ENCODE measurements around the gene TIMP4. TPM values are rescaled to one million over a fixed set of nuclear protein-coding genes. Genes with fewer than 3 reads are reported as not detected.

The TIMP4 gene
- total and polyA plus RNA-seq, 5 donors from 2014 or later = not detected

GRCh38 chr3:12154151-12154550 is 4.6 kb downstream of the TIMP4 start:
- Histone ChIP-seq H3K27me3 (ENCODE audit: control insufficient read depth, insufficient read depth, low read length) (no peaks in the 10 kb centered on the region), H3K4me3 (ENCODE audit: low read depth, low read length) (no peak overlapping the region), H3K4me1 (ENCODE audit: control insufficient read depth, insufficient read depth, low read length, poor library complexity, severe bottlenecking) (no peaks in the 10 kb centered on the region), H3K9me3 (ENCODE audit: control insufficient read depth in 2 of 2, low read length in 2 of 2) (no peaks in the 10 kb centered on the region), H3K27ac (ENCODE audit: insufficient read depth, low read length, poor library complexity, severe bottlenecking) (no peak overlapping the region), H3K36me3 (ENCODE audit: control insufficient read depth, insufficient read depth, low read length) (no peaks in the 10 kb centered on the region)
- DNase-seq (no peak), ATAC-seq (ENCODE audit: low read depth in 2 of 2) (no peak)
- Mint-ChIP-seq H3K36me3 (no peaks in the 10 kb centered on the region), H3K4me3 (no peak overlapping the region), H3K4me1 (peaks cover 0 to 5% (median 0%) of the 10 kb centered on the region in 4 donors), H3K9me3 (peaks cover 0 to under 1% (median 0%) of the 10 kb centered on the region in 7 donors), H3K27ac (no peak overlapping the region), H3K27me3 (peaks cover 10% of the 10 kb centered on the region)

- Histone ChIP-seq H3K4me3 (ENCODE audit: low read depth, low read length) (no peak overlapping the region), H3K36me3 (ENCODE audit: control insufficient read depth, insufficient read depth, low read length) (no peaks in the 10 kb centered on the region), H3K27me3 (ENCODE audit: control insufficient read depth, insufficient read depth, low read length) (no peaks in the 10 kb centered on the region), H3K27ac (ENCODE audit: insufficient read depth, low read length, poor library complexity, severe bottlenecking) (no peak overlapping the region), H3K4me1 (ENCODE audit: control insufficient read depth, insufficient read depth, low read length, poor library complexity, severe bottlenecking) (no peaks in the 10 kb centered on the region), H3K9me3 (ENCODE audit: control insufficient read depth in 2 of 2, low read length in 2 of 2) (no peaks in the 10 kb centered on the region)
- no peak overlapping the region for H3K4me3 Mint-ChIP-seq
- ATAC-seq (ENCODE audit: low read depth in 2 of 2) = no peak
- DNase-seq = no peak
- H3K36me3 Mint-ChIP-seq = no peaks in the 10 kb centered on the region
- H3K27ac Mint-ChIP-seq = no peak overlapping the region
- H3K9me3 Mint-ChIP-seq = no peaks in the 10 kb centered on the region
- no peaks in the 10 kb centered on the region for H3K4me1 Mint-ChIP-seq
- H3K27me3 Mint-ChIP-seq = no peaks in the 10 kb centered on the region
Measured at GRCh38 chr3:12150112-12150511, 8.6 kb downstream of the TIMP4 start.

GRCh38 chr3:12149029-12149428 is 9.7 kb downstream of the TIMP4 start:
- H3K4me1 ChIP-seq (ENCODE audit: control insufficient read depth, insufficient read depth, low read length, poor library complexity, severe bottlenecking) = no peaks in the 10 kb centered on the region
- Mint-ChIP-seq H3K4me1 (no peaks in the 10 kb centered on the region), H3K27me3 (no peaks in the 10 kb centered on the region), H3K4me3 (no peak overlapping the region), H3K36me3 (no peaks in the 10 kb centered on the region), H3K9me3 (no peaks in the 10 kb centered on the region), H3K27ac (no peak overlapping the region)
- H3K4me3 ChIP-seq (ENCODE audit: low read depth, low read length) = no peak overlapping the region
- H3K27me3 ChIP-seq (ENCODE audit: control insufficient read depth, insufficient read depth, low read length) = no peaks in the 10 kb centered on the region
- no peaks in the 10 kb centered on the region for H3K36me3 ChIP-seq (ENCODE audit: control insufficient read depth, insufficient read depth, low read length)
- DNase-seq (no peak), ATAC-seq (ENCODE audit: low read depth in 2 of 2) (no peak)
- no peaks in the 10 kb centered on the region for H3K9me3 ChIP-seq (ENCODE audit: control insufficient read depth in 2 of 2, low read length in 2 of 2)
- no peak overlapping the region for H3K27ac ChIP-seq (ENCODE audit: insufficient read depth, low read length, poor library complexity, severe bottlenecking)

GRCh38 chr3:12148183-12148940 is 10.3 kb downstream of the TIMP4 start:
- H3K4me1 Mint-ChIP-seq = no peaks in the 10 kb centered on the region
- no peak for ATAC-seq (ENCODE audit: low read depth in 2 of 2)
- H3K4me1 ChIP-seq (ENCODE audit: control insufficient read depth, insufficient read depth, low read length, poor library complexity, severe bottlenecking) = no peaks in the 10 kb centered on the region

GRCh38 chr3:12147049-12147780 is 11.5 kb downstream of the TIMP4 start:
- no peak for ATAC-seq (ENCODE audit: low read depth in 2 of 2)

More at GRCh38 chr3:12148183-12148940, 10.3 kb downstream of the TIMP4 start:
- no peaks in the 10 kb centered on the region for H3K36me3 Mint-ChIP-seq
- Histone ChIP-seq H3K9me3 (ENCODE audit: control insufficient read depth in 2 of 2, low read length in 2 of 2) (no peaks in the 10 kb centered on the region), H3K27ac (ENCODE audit: insufficient read depth, low read length, poor library complexity, severe bottlenecking) (no peak overlapping the region), H3K27me3 (ENCODE audit: control insufficient read depth, insufficient read depth, low read length) (no peaks in the 10 kb centered on the region), H3K4me3 (ENCODE audit: low read depth, low read length) (no peak overlapping the region), H3K36me3 (ENCODE audit: control insufficient read depth, insufficient read depth, low read length) (no peaks in the 10 kb centered on the region)
- no peak for DNase-seq
- H3K27me3 Mint-ChIP-seq = no peaks in the 10 kb centered on the region
- H3K27ac Mint-ChIP-seq = no peak overlapping the region
- no peaks in the 10 kb centered on the region for H3K9me3 Mint-ChIP-seq
- H3K4me3 Mint-ChIP-seq = no peak overlapping the region

GRCh38 chr3:12143949-12144504 is 14.7 kb downstream of the TIMP4 start:
- DNase-seq (no peak), ATAC-seq (ENCODE audit: low read depth in 2 of 2) (no peak)
- Histone ChIP-seq H3K4me3 (ENCODE audit: low read depth, low read length) (no peak overlapping the region), H3K36me3 (ENCODE audit: control insufficient read depth, insufficient read depth, low read length) (no peaks in the 10 kb centered on the region), H3K27me3 (ENCODE audit: control insufficient read depth, insufficient read depth, low read length) (no peaks in the 10 kb centered on the region), H3K9me3 (ENCODE audit: control insufficient read depth in 2 of 2, low read length in 2 of 2) (no peaks in the 10 kb centered on the region), H3K27ac (ENCODE audit: insufficient read depth, low read length, poor library complexity, severe bottlenecking) (no peak overlapping the region), H3K4me1 (ENCODE audit: control insufficient read depth, insufficient read depth, low read length, poor library complexity, severe bottlenecking) (no peaks in the 10 kb centered on the region)
- H3K4me3 Mint-ChIP-seq = no peak overlapping the region
- peaks cover 0 to 2% (median 0%) of the 10 kb centered on the region in 7 donors for H3K9me3 Mint-ChIP-seq
- no peaks in the 10 kb centered on the region for H3K27me3 Mint-ChIP-seq
- no peaks in the 10 kb centered on the region for H3K36me3 Mint-ChIP-seq
- H3K4me1 Mint-ChIP-seq = no peaks in the 10 kb centered on the region
- no peak overlapping the region for H3K27ac Mint-ChIP-seq

More at GRCh38 chr3:12147049-12147780, 11.5 kb downstream of the TIMP4 start:
- no peaks in the 10 kb centered on the region for H3K36me3 ChIP-seq (ENCODE audit: control insufficient read depth, insufficient read depth, low read length)
- no peak overlapping the region for H3K27ac ChIP-seq (ENCODE audit: insufficient read depth, low read length, poor library complexity, severe bottlenecking)
- DNase-seq = no peak
- H3K4me3 ChIP-seq (ENCODE audit: low read depth, low read length) = no peak overlapping the region
- Mint-ChIP-seq H3K4me3 (no peak overlapping the region), H3K36me3 (no peaks in the 10 kb centered on the region), H3K27me3 (no peaks in the 10 kb centered on the region), H3K27ac (peak overlapping the region in 1 of 3 donors; percentile 40), H3K4me1 (no peaks in the 10 kb centered on the region), H3K9me3 (no peaks in the 10 kb centered on the region)
- H3K27me3 ChIP-seq (ENCODE audit: control insufficient read depth, insufficient read depth, low read length) = no peaks in the 10 kb centered on the region
- H3K4me1 ChIP-seq (ENCODE audit: control insufficient read depth, insufficient read depth, low read length, poor library complexity, severe bottlenecking) = no peaks in the 10 kb centered on the region
- H3K9me3 ChIP-seq (ENCODE audit: control insufficient read depth in 2 of 2, low read length in 2 of 2) = no peaks in the 10 kb centered on the region

- Histone ChIP-seq H3K9me3 (ENCODE audit: control insufficient read depth in 2 of 2, low read length in 2 of 2) (no peaks in the 10 kb centered on the region), H3K36me3 (ENCODE audit: control insufficient read depth, insufficient read depth, low read length) (no peaks in the 10 kb centered on the region), H3K4me1 (ENCODE audit: control insufficient read depth, insufficient read depth, low read length, poor library complexity, severe bottlenecking) (no peaks in the 10 kb centered on the region), H3K27me3 (ENCODE audit: control insufficient read depth, insufficient read depth, low read length) (no peaks in the 10 kb centered on the region), H3K27ac (ENCODE audit: insufficient read depth, low read length, poor library complexity, severe bottlenecking) (no peak overlapping the region), H3K4me3 (ENCODE audit: low read depth, low read length) (no peak overlapping the region)
- H3K9me3 Mint-ChIP-seq = peaks cover 0 to 2% (median 0%) of the 10 kb centered on the region in 7 donors
- no peaks in the 10 kb centered on the region for H3K36me3 Mint-ChIP-seq
- DNase-seq (no peak), ATAC-seq (ENCODE audit: low read depth in 2 of 2) (no peak)
- no peaks in the 10 kb centered on the region for H3K27me3 Mint-ChIP-seq
- H3K4me3 Mint-ChIP-seq = no peak overlapping the region
- no peaks in the 10 kb centered on the region for H3K4me1 Mint-ChIP-seq
- no peak overlapping the region for H3K27ac Mint-ChIP-seq
Measured at GRCh38 chr3:12142476-12142875, 16.2 kb downstream of the TIMP4 start.
